ENCODE measurements around the gene ZNF3. TPM values are rescaled to one million over a fixed set of nuclear protein-coding genes. Genes with fewer than 3 reads are reported as not detected.

ZNF3 gene
- total and polyA plus RNA-seq, 9 of the 15 experiments (the other 6 are each of a cell fraction or from before 2014, with no cell fraction given): 30.0 to 64.9 (median 51.5) TPM

DNA sequence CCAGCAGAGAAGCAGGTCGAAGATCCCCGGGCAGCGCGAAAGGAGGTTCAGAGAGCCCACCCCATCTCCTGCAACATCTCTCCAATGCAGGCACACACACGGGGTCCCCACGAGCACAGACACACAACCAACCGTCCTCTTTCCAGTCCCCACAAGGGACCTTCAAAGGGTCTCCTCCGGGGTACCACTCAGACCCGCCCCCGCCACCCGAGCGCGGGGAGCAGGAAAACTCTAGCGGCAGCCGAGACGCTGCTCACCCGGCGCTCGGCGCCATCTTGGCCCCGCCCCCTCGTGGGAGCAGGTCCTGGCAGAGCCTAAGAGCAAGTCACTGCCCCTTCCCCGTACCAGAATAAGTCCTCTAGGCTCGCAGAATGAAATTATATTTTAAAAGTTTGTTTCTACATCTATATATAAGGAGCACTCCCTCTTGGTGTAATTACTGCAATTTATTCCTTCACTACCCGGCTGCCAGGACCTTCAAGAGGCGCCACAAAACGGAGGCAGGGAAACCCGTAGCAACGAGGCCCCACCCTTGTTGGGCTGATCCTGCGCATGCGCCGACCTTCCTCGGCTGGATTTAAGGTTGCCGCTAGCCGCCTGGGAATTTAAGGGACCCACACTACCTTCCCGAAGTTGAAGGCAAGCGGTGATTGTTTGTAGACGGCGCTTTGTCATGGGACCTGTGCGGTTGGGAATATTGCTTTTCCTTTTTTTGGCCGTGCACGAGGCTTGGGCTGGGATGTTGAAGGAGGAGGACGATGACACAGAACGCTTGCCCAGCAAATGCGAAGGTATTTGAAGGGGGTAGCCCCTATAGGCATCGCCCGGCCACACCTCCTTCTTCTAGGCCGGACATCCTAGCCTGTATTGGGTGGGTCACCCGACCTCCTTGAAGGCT, 37.8 kb upstream of the ZNF3 start, which contains the start of the genes CNPY4 and TAF6 (continued):
- TF ChIP-seq, protein P1, sequence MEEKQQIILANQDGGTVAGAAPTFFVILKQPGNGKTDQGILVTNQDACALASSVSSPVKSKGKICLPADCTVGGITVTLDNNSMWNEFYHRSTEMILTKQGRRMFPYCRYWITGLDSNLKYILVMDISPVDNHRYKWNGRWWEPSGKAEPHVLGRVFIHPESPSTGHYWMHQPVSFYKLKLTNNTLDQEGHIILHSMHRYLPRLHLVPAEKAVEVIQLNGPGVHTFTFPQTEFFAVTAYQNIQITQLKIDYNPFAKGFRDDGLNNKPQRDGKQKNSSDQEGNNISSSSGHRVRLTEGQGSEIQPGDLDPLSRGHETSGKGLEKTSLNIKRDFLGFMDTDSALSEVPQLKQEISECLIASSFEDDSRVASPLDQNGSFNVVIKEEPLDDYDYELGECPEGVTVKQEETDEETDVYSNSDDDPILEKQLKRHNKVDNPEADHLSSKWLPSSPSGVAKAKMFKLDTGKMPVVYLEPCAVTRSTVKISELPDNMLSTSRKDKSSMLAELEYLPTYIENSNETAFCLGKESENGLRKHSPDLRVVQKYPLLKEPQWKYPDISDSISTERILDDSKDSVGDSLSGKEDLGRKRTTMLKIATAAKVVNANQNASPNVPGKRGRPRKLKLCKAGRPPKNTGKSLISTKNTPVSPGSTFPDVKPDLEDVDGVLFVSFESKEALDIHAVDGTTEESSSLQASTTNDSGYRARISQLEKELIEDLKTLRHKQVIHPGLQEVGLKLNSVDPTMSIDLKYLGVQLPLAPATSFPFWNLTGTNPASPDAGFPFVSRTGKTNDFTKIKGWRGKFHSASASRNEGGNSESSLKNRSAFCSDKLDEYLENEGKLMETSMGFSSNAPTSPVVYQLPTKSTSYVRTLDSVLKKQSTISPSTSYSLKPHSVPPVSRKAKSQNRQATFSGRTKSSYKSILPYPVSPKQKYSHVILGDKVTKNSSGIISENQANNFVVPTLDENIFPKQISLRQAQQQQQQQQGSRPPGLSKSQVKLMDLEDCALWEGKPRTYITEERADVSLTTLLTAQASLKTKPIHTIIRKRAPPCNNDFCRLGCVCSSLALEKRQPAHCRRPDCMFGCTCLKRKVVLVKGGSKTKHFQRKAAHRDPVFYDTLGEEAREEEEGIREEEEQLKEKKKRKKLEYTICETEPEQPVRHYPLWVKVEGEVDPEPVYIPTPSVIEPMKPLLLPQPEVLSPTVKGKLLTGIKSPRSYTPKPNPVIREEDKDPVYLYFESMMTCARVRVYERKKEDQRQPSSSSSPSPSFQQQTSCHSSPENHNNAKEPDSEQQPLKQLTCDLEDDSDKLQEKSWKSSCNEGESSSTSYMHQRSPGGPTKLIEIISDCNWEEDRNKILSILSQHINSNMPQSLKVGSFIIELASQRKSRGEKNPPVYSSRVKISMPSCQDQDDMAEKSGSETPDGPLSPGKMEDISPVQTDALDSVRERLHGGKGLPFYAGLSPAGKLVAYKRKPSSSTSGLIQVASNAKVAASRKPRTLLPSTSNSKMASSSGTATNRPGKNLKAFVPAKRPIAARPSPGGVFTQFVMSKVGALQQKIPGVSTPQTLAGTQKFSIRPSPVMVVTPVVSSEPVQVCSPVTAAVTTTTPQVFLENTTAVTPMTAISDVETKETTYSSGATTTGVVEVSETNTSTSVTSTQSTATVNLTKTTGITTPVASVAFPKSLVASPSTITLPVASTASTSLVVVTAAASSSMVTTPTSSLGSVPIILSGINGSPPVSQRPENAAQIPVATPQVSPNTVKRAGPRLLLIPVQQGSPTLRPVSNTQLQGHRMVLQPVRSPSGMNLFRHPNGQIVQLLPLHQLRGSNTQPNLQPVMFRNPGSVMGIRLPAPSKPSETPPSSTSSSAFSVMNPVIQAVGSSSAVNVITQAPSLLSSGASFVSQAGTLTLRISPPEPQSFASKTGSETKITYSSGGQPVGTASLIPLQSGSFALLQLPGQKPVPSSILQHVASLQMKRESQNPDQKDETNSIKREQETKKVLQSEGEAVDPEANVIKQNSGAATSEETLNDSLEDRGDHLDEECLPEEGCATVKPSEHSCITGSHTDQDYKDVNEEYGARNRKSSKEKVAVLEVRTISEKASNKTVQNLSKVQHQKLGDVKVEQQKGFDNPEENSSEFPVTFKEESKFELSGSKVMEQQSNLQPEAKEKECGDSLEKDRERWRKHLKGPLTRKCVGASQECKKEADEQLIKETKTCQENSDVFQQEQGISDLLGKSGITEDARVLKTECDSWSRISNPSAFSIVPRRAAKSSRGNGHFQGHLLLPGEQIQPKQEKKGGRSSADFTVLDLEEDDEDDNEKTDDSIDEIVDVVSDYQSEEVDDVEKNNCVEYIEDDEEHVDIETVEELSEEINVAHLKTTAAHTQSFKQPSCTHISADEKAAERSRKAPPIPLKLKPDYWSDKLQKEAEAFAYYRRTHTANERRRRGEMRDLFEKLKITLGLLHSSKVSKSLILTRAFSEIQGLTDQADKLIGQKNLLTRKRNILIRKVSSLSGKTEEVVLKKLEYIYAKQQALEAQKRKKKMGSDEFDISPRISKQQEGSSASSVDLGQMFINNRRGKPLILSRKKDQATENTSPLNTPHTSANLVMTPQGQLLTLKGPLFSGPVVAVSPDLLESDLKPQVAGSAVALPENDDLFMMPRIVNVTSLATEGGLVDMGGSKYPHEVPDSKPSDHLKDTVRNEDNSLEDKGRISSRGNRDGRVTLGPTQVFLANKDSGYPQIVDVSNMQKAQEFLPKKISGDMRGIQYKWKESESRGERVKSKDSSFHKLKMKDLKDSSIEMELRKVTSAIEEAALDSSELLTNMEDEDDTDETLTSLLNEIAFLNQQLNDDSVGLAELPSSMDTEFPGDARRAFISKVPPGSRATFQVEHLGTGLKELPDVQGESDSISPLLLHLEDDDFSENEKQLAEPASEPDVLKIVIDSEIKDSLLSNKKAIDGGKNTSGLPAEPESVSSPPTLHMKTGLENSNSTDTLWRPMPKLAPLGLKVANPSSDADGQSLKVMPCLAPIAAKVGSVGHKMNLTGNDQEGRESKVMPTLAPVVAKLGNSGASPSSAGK (IDR thresholded peaks at IDR 0.05): peak; percentile 46; the same call in 1 of the 2 replicates
- TF ChIP-seq CCNT2 (IDR thresholded peaks at IDR 0.05; ENCODE audit: borderline replicate concordance, extremely low read depth, insufficient read length, low read depth, low read length) (peak; percentile 44), RBBP5 (IDR thresholded peaks at IDR 0.05; ENCODE audit: borderline replicate concordance, insufficient read depth, low read length, poor library complexity, severe bottlenecking) (peak; percentile 73), ELF2 (CRISPR knock-in tag; IDR thresholded peaks at IDR 0.05) (peak; percentile 56), ZNF239 (CRISPR knock-in tag; IDR thresholded peaks at IDR 0.05) (peak; percentile 31; the same call in 1 of the 2 replicates), FOXJ2 (tag; IDR thresholded peaks at IDR 0.05) (peak; percentile 91), SNRNP70 (optimal IDR thresholded peaks at IDR 0.05; ENCODE audit: low read depth, low read length) (peak; percentile 55)
- TF ChIP-seq, protein P2, sequence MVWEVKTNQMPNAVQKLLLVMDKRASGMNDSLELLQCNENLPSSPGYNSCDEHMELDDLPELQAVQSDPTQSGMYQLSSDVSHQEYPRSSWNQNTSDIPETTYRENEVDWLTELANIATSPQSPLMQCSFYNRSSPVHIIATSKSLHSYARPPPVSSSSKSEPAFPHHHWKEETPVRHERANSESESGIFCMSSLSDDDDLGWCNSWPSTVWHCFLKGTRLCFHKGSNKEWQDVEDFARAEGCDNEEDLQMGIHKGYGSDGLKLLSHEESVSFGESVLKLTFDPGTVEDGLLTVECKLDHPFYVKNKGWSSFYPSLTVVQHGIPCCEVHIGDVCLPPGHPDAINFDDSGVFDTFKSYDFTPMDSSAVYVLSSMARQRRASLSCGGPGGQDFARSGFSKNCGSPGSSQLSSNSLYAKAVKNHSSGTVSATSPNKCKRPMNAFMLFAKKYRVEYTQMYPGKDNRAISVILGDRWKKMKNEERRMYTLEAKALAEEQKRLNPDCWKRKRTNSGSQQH (CRISPR knock-in tag; IDR thresholded peaks at IDR 0.05): peak; percentile 95
- TF ChIP-seq, protein P3, sequence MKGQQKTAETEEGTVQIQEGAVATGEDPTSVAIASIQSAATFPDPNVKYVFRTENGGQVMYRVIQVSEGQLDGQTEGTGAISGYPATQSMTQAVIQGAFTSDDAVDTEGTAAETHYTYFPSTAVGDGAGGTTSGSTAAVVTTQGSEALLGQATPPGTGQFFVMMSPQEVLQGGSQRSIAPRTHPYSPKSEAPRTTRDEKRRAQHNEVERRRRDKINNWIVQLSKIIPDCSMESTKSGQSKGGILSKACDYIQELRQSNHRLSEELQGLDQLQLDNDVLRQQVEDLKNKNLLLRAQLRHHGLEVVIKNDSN (CRISPR knock-in tag; IDR thresholded peaks at IDR 0.05): peak; percentile 21; the same call in 1 of the 2 replicates
- TF ChIP-seq, protein P4, sequence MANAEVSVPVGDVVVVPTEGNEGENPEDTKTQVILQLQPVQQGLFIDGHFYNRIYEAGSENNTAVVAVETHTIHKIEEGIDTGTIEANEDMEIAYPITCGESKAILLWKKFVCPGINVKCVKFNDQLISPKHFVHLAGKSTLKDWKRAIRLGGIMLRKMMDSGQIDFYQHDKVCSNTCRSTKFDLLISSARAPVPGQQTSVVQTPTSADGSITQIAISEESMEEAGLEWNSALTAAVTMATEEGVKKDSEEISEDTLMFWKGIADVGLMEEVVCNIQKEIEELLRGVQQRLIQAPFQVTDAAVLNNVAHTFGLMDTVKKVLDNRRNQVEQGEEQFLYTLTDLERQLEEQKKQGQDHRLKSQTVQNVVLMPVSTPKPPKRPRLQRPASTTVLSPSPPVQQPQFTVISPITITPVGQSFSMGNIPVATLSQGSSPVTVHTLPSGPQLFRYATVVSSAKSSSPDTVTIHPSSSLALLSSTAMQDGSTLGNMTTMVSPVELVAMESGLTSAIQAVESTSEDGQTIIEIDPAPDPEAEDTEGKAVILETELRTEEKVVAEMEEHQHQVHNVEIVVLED (CRISPR knock-in tag; IDR thresholded peaks at IDR 0.05): peak; percentile 50
